ENCODE data around the gene PEX3. TPM values are rescaled to one million over a fixed set of nuclear protein-coding genes. Genes with fewer than 3 reads are reported as not detected.

Gene PEX3
- total RNA-seq, 2 experiments from 2014 or later = 21.0 TPM

Other genes starting within 250 kb of the PEX3 start
- gene ADAT2, start 110 bp upstream of the PEX3 start, total RNA-seq = 10 to 100 TPM; 22.8 to 27.0 TPM
- 10 to 100 TPM; 12.1 to 13.4 TPM for gene FUCA2, start 60.9 kb downstream of the PEX3 start, total RNA-seq
- gene PHACTR2, start 227.2 kb downstream of the PEX3 start, total RNA-seq = 10 to 100 TPM; 29.7 to 30.5 TPM

All from activated naive CD8-positive, alpha-beta T cell treated with anti-CD3 and anti-CD28 coated beads, Interleukin-2, amount 10 ng/mL, durations not matched to agents 7 days and 5 days (primary cell).